Stimulated activated CD4-positive, alpha-beta T cell treated with anti-CD3 and anti-CD28 coated beads, TNF-alpha, amount 100 ng/mL, for 48 hours (primary cell): Measurements from ENCODE around the gene PLA2G4A.

Experiments
- DNase-seq, 3 donors: peaks; one replicate each; pipeline ENCODE4 v3.0.0-alpha.2; 2020; ENCODE audit warnings: low read depth in 3 of 3

The PLA2G4A gene

GRCh38 chr1:186834399-186834958 lies 5.7 kb downstream of the PLA2G4A start:
- no peak for DNase-seq

- no peak for DNase-seq
Observed at GRCh38 chr1:186835448-186835847, 6.7 kb downstream of the PLA2G4A start.

- no peak for DNase-seq
Observed at GRCh38 chr1:186837806-186838205, 9.1 kb downstream of the PLA2G4A start.

GRCh38 chr1:186838380-186839040 lies 9.8 kb downstream of the PLA2G4A start:
- DNase-seq, result no peak

- DNase-seq, result no peak
Observed at GRCh38 chr1:186839041-186839400, 10.3 kb downstream of the PLA2G4A start.

GRCh38 chr1:186841599-186841998 lies 12.8 kb downstream of the PLA2G4A start:
- no peak for DNase-seq

- no peak for DNase-seq
Observed at GRCh38 chr1:186842547-186842946, 13.8 kb downstream of the PLA2G4A start.

- DNase-seq, result no peak
Observed at GRCh38 chr1:186843226-186843625, 14.5 kb downstream of the PLA2G4A start.

GRCh38 chr1:186843931-186844330 lies 15.2 kb downstream of the PLA2G4A start:
- no peak for DNase-seq

- DNase-seq, result no peak
Observed at GRCh38 chr1:186845576-186846210, 16.9 kb downstream of the PLA2G4A start.

GRCh38 chr1:186848509-186849130 lies 19.9 kb downstream of the PLA2G4A start:
- no peak for DNase-seq

GRCh38 chr1:186849271-186849671 lies 20.5 kb downstream of the PLA2G4A start:
- DNase-seq, result no peak

GRCh38 chr1:186849826-186850225 lies 21.1 kb downstream of the PLA2G4A start:
- DNase-seq, result no peak

GRCh38 chr1:186854102-186854501 lies 25.4 kb downstream of the PLA2G4A start:
- DNase-seq, result no peak

GRCh38 chr1:186858923-186859322 lies 30.2 kb downstream of the PLA2G4A start:
- DNase-seq, result no peak

GRCh38 chr1:186859995-186860394 lies 31.2 kb downstream of the PLA2G4A start:
- DNase-seq, result no peak

GRCh38 chr1:186864296-186864695 lies 35.5 kb downstream of the PLA2G4A start:
- DNase-seq, result no peak

GRCh38 chr1:186865253-186865652 lies 36.5 kb downstream of the PLA2G4A start:
- no peak for DNase-seq

GRCh38 chr1:186865857-186866256 lies 37.1 kb downstream of the PLA2G4A start:
- DNase-seq, result no peak

GRCh38 chr1:186869526-186870228 lies 40.9 kb downstream of the PLA2G4A start:
- no peak for DNase-seq

GRCh38 chr1:186871784-186872183 lies 43.0 kb downstream of the PLA2G4A start:
- DNase-seq, result no peak

GRCh38 chr1:186872291-186872690 lies 43.5 kb downstream of the PLA2G4A start:
- DNase-seq, result no peak
